HEK293 (cell line): ENCODE results near the gene ARHGEF28.

ENCODE experiments used
- CTCF ChIA-PET: fragments of 350-600 bp; formaldehyde crosslinking; extraction: SDS; loops from one replicate; lab custom pipeline; 2021; ENCODE audit warnings: antibody characterized with exemption; lab: Yijun Ruan, JAX
- POLR2A ChIA-PET: fragments of 300-600 bp; formaldehyde crosslinking; extraction: SDS; loops from one replicate; lab custom pipeline; 2020; ENCODE audit warnings: antibody characterized with exemption, inconsistent platforms; lab: Yijun Ruan, JAX
- H3K27ac ChIP-seq: fragments of 200-500 bp; sonication (Bioruptor generic); 2 replicates; pipeline ENCODE4 v1.5.1; 2014; ENCODE audit warnings: low read depth, low read length, control low read depth, inconsistent platforms; ENCODE audit errors: extremely low read depth
- H3K36me3 ChIP-seq, 2 experiments: fragments of 200-500 bp in 1 of 2; sonication (Bioruptor generic) in 1 of 2; 1 replicate in 1 of 2; 2 replicates in 1 of 2; pipeline ENCODE4 v1.5.1; 2014 to 2017; ENCODE audit warnings: inconsistent platforms in 2 of 2, low read length in 2 of 2; ENCODE audit not compliant: control insufficient read depth in 2 of 2, insufficient read depth in 1 of 2
- H3K4me1 ChIP-seq: fragments of 200-500 bp; sonication (Bioruptor generic); 2 replicates; pipeline ENCODE4 v1.5.1; 2014; ENCODE audit warnings: mild to moderate bottlenecking, low read length, inconsistent platforms; ENCODE audit not compliant: control insufficient read depth, insufficient read depth
- H3K4me3 ChIP-seq: 2 replicates; pipeline ENCODE4 v1.5.1; 2011; ENCODE audit warnings: low read depth, mild to moderate bottlenecking, control low read depth, low read length, moderate library complexity
- H3K9me3 ChIP-seq: fragments of 200-500 bp; sonication (Bioruptor generic); 2 replicates; pipeline ENCODE4 v1.5.1; 2014; ENCODE audit warnings: low read depth, low read length, inconsistent platforms; ENCODE audit not compliant: control insufficient read depth, insufficient read depth
- CTCF ChIP-seq: fragments of 450-650 bp; formaldehyde crosslinking; IDR thresholded peaks from 2 replicates; pipeline ENCODE4 v1.5.1; 2016; ENCODE audit warnings: missing biosample characterization, missing genetic modification characterization
- GLIS2 ChIP-seq: fragments of 450-650 bp; formaldehyde crosslinking; IDR thresholded peaks from 2 replicates; pipeline ENCODE4 v1.5.1; 2016; ENCODE audit warnings: missing biosample characterization, missing genetic modification characterization
- HIC1 ChIP-seq: fragments of 450-650 bp; formaldehyde crosslinking; IDR thresholded peaks from 2 replicates; pipeline ENCODE4 v1.5.1; 2016; ENCODE audit warnings: missing biosample characterization, missing genetic modification characterization
- HOXC10 ChIP-seq: sonication (generic); formaldehyde crosslinking; IDR thresholded peaks from 2 replicates; pipeline ENCODE4 v1.8.1; 2023; ENCODE audit warnings: mild to moderate bottlenecking, missing genetic modification reagents
- INSM2 ChIP-seq: fragments of 450-650 bp; formaldehyde crosslinking; IDR thresholded peaks from 2 replicates; pipeline ENCODE4 v1.5.1; 2016; ENCODE audit warnings: missing biosample characterization, missing genetic modification characterization
- KLF1 ChIP-seq: fragments of 450-650 bp; formaldehyde crosslinking; IDR thresholded peaks from 2 replicates; pipeline ENCODE4 v1.5.1; 2016; ENCODE audit warnings: missing biosample characterization, missing genetic modification characterization
- KLF10 ChIP-seq: fragments of 450-650 bp; IDR thresholded peaks from 2 replicates; pipeline ENCODE4 v1.5.1; 2018; ENCODE audit warnings: missing biosample characterization, mild to moderate bottlenecking, missing genetic modification characterization
- KLF17 ChIP-seq: fragments of 450-650 bp; formaldehyde crosslinking; IDR thresholded peaks from 2 replicates; pipeline ENCODE4 v1.5.1; 2016; ENCODE audit warnings: missing biosample characterization, missing genetic modification characterization
- KLF9 ChIP-seq: fragments of 450-650 bp; formaldehyde crosslinking; IDR thresholded peaks from 2 replicates; pipeline ENCODE4 v1.5.1; 2016; ENCODE audit warnings: missing biosample characterization, missing genetic modification characterization, low read depth
- MYNN ChIP-seq: fragments of 450-650 bp; formaldehyde crosslinking; IDR thresholded peaks from 2 replicates; pipeline ENCODE4 v1.5.1; 2016; ENCODE audit warnings: missing biosample characterization, missing genetic modification characterization, borderline replicate concordance
- OVOL3 ChIP-seq: fragments of 450-650 bp; formaldehyde crosslinking; IDR thresholded peaks from 2 replicates; pipeline ENCODE4 v1.5.1; 2016; ENCODE audit warnings: missing biosample characterization, missing genetic modification characterization
- PRDM10 ChIP-seq: fragments of 450-650 bp; formaldehyde crosslinking; IDR thresholded peaks from 2 replicates; pipeline ENCODE4 v1.5.1; 2016; ENCODE audit warnings: missing biosample characterization, missing genetic modification characterization
- ZNF19 ChIP-seq: fragments of 450-650 bp; formaldehyde crosslinking; IDR thresholded peaks from 2 replicates; pipeline ENCODE4; 2016; ENCODE audit warnings: missing biosample characterization, missing genetic modification characterization, low read depth
- ZNF423 ChIP-seq: fragments of 450-650 bp; formaldehyde crosslinking; IDR thresholded peaks from 2 replicates; pipeline ENCODE4 v1.5.1; 2016; ENCODE audit warnings: missing biosample characterization, missing genetic modification characterization
- ZNF473 ChIP-seq: fragments of 450-650 bp; formaldehyde crosslinking; IDR thresholded peaks from 2 replicates; pipeline ENCODE4 v1.5.1; 2017; ENCODE audit warnings: missing biosample characterization, missing genetic modification characterization
- ZNF521 ChIP-seq: fragments of 450-650 bp; formaldehyde crosslinking; IDR thresholded peaks from 2 replicates; pipeline ENCODE4 v1.5.1; 2017; ENCODE audit warnings: missing biosample characterization, mild to moderate bottlenecking, missing genetic modification characterization
- ZNF555 ChIP-seq: fragments of 450-650 bp; formaldehyde crosslinking; conservative IDR thresholded peaks from 2 replicates; pipeline ENCODE4 v1.5.1; 2017; ENCODE audit warnings: missing biosample characterization, mild to moderate bottlenecking, missing genetic modification characterization, inconsistent platforms
- ZNF654 ChIP-seq: fragments of 450-650 bp; formaldehyde crosslinking; IDR thresholded peaks from 2 replicates; pipeline ENCODE4 v1.5.1; 2016; ENCODE audit warnings: low read depth, missing biosample characterization, missing genetic modification characterization
- ZNF768 ChIP-seq: fragments of 450-650 bp; formaldehyde crosslinking; IDR thresholded peaks from 2 replicates; pipeline ENCODE4 v1.5.1; 2018; ENCODE audit warnings: missing biosample characterization, mild to moderate bottlenecking, missing genetic modification characterization
- ZNF830 ChIP-seq: fragments of 450-650 bp; IDR thresholded peaks from 2 replicates; pipeline ENCODE4 v1.5.0; 2018; ENCODE audit warnings: missing biosample characterization, missing genetic modification characterization, low read depth, mild to moderate bottlenecking, moderate library complexity
- ZSCAN23 ChIP-seq: fragments of 450-650 bp; formaldehyde crosslinking; IDR thresholded peaks from 2 replicates; pipeline ENCODE4 v1.5.1; 2016; ENCODE audit warnings: missing biosample characterization, missing genetic modification characterization

Gene ARHGEF28

GRCh38 chr5:73693573-73694061, 67.6 kb downstream of the ARHGEF28 start:
- H3K36me3 ChIP-seq = no peaks in the 10 kb centered on the region
- no peak overlapping the region for H3K4me3 ChIP-seq
- CTCF ChIA-PET = interaction anchor here (0.6 to 3.7 kb wide), 10 partner anchors 12 to 103 kb away, joined by 3 to 17 read pairs (median 4); no protein-coding TSS in a partner anchor
- H3K27ac ChIP-seq = no peak overlapping the region
- POLR2A ChIA-PET = interaction anchor here (0.6 kb wide), 1 partner anchor 15 kb away, joined by 3 read pairs; no protein-coding TSS in a partner anchor
- H3K9me3 ChIP-seq = no peaks in the 10 kb centered on the region
- peaks cover 6% of the 10 kb centered on the region for H3K4me1 ChIP-seq
- TF ChIP-seq ZSCAN23 (tag by site-specific recombination) = no peak
- TF ChIP-seq ZNF555 (tag by site-specific recombination) = no peak
- no peak for TF ChIP-seq ZNF521 (tag by site-specific recombination)
- no peak for TF ChIP-seq HOXC10 (CRISPR knock-in tag)
- TF ChIP-seq CTCF (tag by site-specific recombination) = peak; percentile 37; the same call in 1 of the 2 replicates
- TF ChIP-seq ZNF654 (tag by site-specific recombination) = peak; percentile 19; the same call in 1 of the 2 replicates
- TF ChIP-seq HIC1 (tag by site-specific recombination) = no peak
- no peak for TF ChIP-seq ZNF473 (tag by site-specific recombination)
- no peak for TF ChIP-seq KLF9 (tag by site-specific recombination)
- TF ChIP-seq PRDM10 (tag by site-specific recombination) = no peak
- TF ChIP-seq, all 188 proteins: peak for 2

GRCh38 chr5:73694089-73694488, 68.1 kb downstream of the ARHGEF28 start:
- POLR2A ChIA-PET = interaction anchor here (0.6 kb wide), 1 partner anchor 15 kb away, joined by 3 read pairs; no protein-coding TSS in a partner anchor
- Histone ChIP-seq H3K9me3 (no peaks in the 10 kb centered on the region), H3K4me1 (peaks cover 6% of the 10 kb centered on the region), H3K36me3 (no peaks in the 10 kb centered on the region), H3K27ac (no peak overlapping the region), H3K4me3 (no peak overlapping the region)
- CTCF ChIA-PET = interaction anchor here (0.5 to 3.7 kb wide), 8 partner anchors 12 to 1827 kb away, joined by 3 to 17 read pairs (median 4); no protein-coding TSS in a partner anchor
- TF ChIP-seq ZNF768 = no peak

- POLR2A ChIA-PET = no interaction called here
- no peak overlapping the region for H3K4me3 ChIP-seq
- H3K27ac ChIP-seq = no peak overlapping the region
- peaks cover 5% of the 10 kb centered on the region for H3K4me1 ChIP-seq
- no peaks in the 10 kb centered on the region for H3K36me3 ChIP-seq
- CTCF ChIA-PET = interaction anchor here (1.0 kb wide), 1 partner anchor 33 kb away, joined by 3 read pairs; no protein-coding TSS in a partner anchor
- no peaks in the 10 kb centered on the region for H3K9me3 ChIP-seq
- TF ChIP-seq OVOL3 (tag by site-specific recombination) = no peak
- TF ChIP-seq INSM2 (tag by site-specific recombination) = no peak
- TF ChIP-seq KLF10 (tag by site-specific recombination) = no peak
- TF ChIP-seq ZNF423 (tag by site-specific recombination) = no peak
- no peak for TF ChIP-seq KLF17
- no peak for TF ChIP-seq ZNF830 (tag by site-specific recombination)
- no peak for TF ChIP-seq ZNF19
- TF ChIP-seq KLF1 = no peak
- TF ChIP-seq ZNF473 (tag by site-specific recombination) = no peak
- TF ChIP-seq GLIS2 (tag by site-specific recombination) = no peak
- no peak for TF ChIP-seq MYNN (tag by site-specific recombination)
Observed at GRCh38 chr5:73698011-73698410, 72.0 kb downstream of the ARHGEF28 start.
